ENCODE results near the gene SORCS3. TPM values are rescaled to one million over a fixed set of nuclear protein-coding genes. Genes with fewer than 3 reads are reported as not detected.

Gene SORCS3
- total RNA-seq, 1 experiment from 2014 or later = not detected

DNA sequence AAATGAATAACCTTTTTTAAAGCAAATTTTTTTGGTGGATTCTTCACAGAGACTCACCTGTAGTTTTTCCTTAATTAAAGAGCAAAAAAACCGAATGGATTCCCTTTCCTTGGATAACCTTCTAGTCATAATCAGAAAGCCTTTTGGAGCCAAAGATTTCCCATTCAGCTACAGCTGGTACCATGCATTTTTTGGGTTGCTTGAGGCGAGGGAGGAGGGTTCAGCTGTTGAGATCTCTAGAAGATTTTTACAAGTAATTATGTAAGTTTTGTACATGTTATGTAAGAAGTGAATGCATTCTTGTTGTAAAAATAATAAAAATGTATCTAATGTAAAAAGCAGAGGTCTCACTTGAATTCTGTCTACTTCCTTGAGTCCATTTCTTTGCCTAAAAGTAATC lies 463.2 kb downstream of the SORCS3 start:
- CTCF ChIA-PET = interaction anchor here (0.7 kb wide), 1 partner anchor 170 kb away, joined by 3 read pairs; no protein-coding TSS in a partner anchor
- no peaks in the 10 kb centered on the region for H3K4me1 Mint-ChIP-seq (ENCODE audit: insufficient read depth, unreplicated experiment)

DNA sequence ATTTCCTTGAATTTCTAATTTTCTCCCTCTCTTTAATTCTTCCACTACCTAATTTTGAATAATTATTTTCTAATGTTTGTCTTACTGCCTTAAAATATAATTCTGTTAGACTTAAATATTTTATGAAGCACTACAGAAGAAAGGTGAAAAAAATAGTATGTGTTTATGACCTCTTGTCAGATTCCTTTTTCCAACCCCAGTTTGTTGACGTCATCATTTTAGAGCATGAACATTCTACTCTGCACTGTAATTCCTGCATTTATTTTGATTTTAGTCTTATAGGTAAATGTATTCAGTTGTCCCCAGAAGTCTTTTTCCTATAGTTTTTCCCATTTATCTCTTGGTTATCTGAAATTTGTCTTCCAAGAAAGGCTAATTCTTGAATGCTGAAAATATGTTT lies 468.1 kb downstream of the SORCS3 start:
- ChIA-PET POLR2A (no interaction called here), CTCF (no interaction called here)
- no peaks in the 10 kb centered on the region for H3K9me3 Mint-ChIP-seq (ENCODE audit: unreplicated experiment)
- DNase-seq (ENCODE audit: unreplicated experiment) = no peak
- BruUV-seq (replicated peaks) = no TSS peak
- no peak overlapping the region for H3K27ac Mint-ChIP-seq (ENCODE audit: low read depth, unreplicated experiment)
- intact Hi-C loops (cut with micrococcal nuclease) = no loop called here
- no peaks in the 10 kb centered on the region for H3K4me1 Mint-ChIP-seq (ENCODE audit: insufficient read depth, unreplicated experiment)
- TF ChIP-seq, protein P1, sequence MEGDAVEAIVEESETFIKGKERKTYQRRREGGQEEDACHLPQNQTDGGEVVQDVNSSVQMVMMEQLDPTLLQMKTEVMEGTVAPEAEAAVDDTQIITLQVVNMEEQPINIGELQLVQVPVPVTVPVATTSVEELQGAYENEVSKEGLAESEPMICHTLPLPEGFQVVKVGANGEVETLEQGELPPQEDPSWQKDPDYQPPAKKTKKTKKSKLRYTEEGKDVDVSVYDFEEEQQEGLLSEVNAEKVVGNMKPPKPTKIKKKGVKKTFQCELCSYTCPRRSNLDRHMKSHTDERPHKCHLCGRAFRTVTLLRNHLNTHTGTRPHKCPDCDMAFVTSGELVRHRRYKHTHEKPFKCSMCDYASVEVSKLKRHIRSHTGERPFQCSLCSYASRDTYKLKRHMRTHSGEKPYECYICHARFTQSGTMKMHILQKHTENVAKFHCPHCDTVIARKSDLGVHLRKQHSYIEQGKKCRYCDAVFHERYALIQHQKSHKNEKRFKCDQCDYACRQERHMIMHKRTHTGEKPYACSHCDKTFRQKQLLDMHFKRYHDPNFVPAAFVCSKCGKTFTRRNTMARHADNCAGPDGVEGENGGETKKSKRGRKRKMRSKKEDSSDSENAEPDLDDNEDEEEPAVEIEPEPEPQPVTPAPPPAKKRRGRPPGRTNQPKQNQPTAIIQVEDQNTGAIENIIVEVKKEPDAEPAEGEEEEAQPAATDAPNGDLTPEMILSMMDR (IDR thresholded peaks at IDR 0.05; ENCODE audit: unreplicated experiment) = no peak
- no peaks in the 10 kb centered on the region for H3K36me3 Mint-ChIP-seq (ENCODE audit: insufficient read depth, unreplicated experiment)
- no peak overlapping the region for H3K4me3 Mint-ChIP-seq (ENCODE audit: unreplicated experiment)
- H3K27me3 Mint-ChIP-seq (ENCODE audit: insufficient read depth, unreplicated experiment) = no peaks in the 10 kb centered on the region

More for the DNA sequence above, 463.2 kb downstream of the SORCS3 start:
- intact Hi-C loops (cut with micrococcal nuclease) = no loop called here
- no peaks in the 10 kb centered on the region for H3K27me3 Mint-ChIP-seq (ENCODE audit: insufficient read depth, unreplicated experiment)
- TF ChIP-seq, protein P1 (IDR thresholded peaks at IDR 0.05; ENCODE audit: unreplicated experiment) = no peak
- POLR2A ChIA-PET = no interaction called here
- H3K27ac Mint-ChIP-seq (ENCODE audit: low read depth, unreplicated experiment) = no peak overlapping the region
- no peak overlapping the region for H3K4me3 Mint-ChIP-seq (ENCODE audit: unreplicated experiment)
- DNase-seq (ENCODE audit: unreplicated experiment) = no peak
- no peaks in the 10 kb centered on the region for H3K36me3 Mint-ChIP-seq (ENCODE audit: insufficient read depth, unreplicated experiment)
- H3K9me3 Mint-ChIP-seq (ENCODE audit: unreplicated experiment) = no peaks in the 10 kb centered on the region
- no TSS peak for BruUV-seq (replicated peaks)

DNA sequence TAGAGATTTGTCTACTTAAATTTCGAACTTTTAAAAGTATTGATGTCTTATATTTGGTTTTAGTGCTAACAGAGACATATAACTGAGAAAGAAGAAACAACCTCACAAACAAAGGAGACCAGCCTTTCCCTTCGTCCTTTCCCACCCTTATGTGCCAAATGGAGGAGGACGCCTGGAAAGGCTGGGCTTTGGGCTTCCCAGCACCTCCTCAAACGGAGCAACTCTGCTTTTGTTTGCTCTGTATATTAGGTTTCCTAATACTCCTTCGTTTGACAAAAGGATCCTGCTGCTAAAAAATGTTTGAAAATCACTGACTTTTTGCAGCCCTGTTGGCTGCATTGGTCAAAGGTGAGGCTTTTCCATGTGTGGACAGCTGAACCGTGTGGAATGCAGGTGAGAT lies 471.8 kb downstream of the SORCS3 start:
- no peak overlapping the region for H3K4me3 Mint-ChIP-seq (ENCODE audit: unreplicated experiment)
- BruUV-seq (replicated peaks) = no TSS peak
- DNase-seq (ENCODE audit: unreplicated experiment) = no peak
- intact Hi-C loops (cut with micrococcal nuclease) = no loop called here
- CTCF ChIA-PET = interaction anchor here (0.6 kb wide), 1 partner anchor 573 kb away, joined by 3 read pairs; no protein-coding TSS in a partner anchor
- peaks cover 9% of the 10 kb centered on the region for H3K9me3 Mint-ChIP-seq (ENCODE audit: unreplicated experiment)
- no peaks in the 10 kb centered on the region for H3K36me3 Mint-ChIP-seq (ENCODE audit: insufficient read depth, unreplicated experiment)
- H3K4me1 Mint-ChIP-seq (ENCODE audit: insufficient read depth, unreplicated experiment) = no peaks in the 10 kb centered on the region
- no peaks in the 10 kb centered on the region for H3K27me3 Mint-ChIP-seq (ENCODE audit: insufficient read depth, unreplicated experiment)
- POLR2A ChIA-PET = no interaction called here
- TF ChIP-seq, protein P1 (IDR thresholded peaks at IDR 0.05; ENCODE audit: unreplicated experiment) = no peak
- no peak overlapping the region for H3K27ac Mint-ChIP-seq (ENCODE audit: low read depth, unreplicated experiment)

DNA sequence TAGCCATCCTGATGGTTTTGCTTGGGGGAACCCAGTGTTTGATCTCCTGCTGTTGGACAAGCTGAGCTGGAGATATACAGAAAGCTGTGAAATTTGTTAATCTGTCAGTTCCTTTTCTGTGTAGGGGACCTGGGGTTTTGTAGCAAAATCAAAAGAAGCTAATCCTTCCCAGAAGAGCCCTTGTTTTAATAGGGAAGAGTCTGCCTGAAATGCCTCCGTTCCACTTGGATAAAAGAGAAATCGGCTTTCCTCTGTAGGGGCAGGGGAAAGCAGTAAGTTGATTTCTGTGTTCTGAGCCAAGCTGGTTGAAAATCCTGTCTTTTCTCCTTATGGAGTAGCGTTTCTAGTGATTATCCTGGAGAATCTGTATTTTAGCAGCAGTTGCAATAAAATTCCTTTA lies 472.6 kb downstream of the SORCS3 start:
- no peaks in the 10 kb centered on the region for H3K27me3 Mint-ChIP-seq (ENCODE audit: insufficient read depth, unreplicated experiment)
- ChIA-PET POLR2A (no interaction called here), CTCF (no interaction called here)
- H3K27ac Mint-ChIP-seq (ENCODE audit: low read depth, unreplicated experiment) = no peak overlapping the region
- no peak overlapping the region for H3K4me3 Mint-ChIP-seq (ENCODE audit: unreplicated experiment)
- H3K36me3 Mint-ChIP-seq (ENCODE audit: insufficient read depth, unreplicated experiment) = no peaks in the 10 kb centered on the region
- TF ChIP-seq, protein P1 (IDR thresholded peaks at IDR 0.05; ENCODE audit: unreplicated experiment) = no peak
- BruUV-seq (replicated peaks) = no TSS peak
- no peak for DNase-seq (ENCODE audit: unreplicated experiment)
- H3K4me1 Mint-ChIP-seq (ENCODE audit: insufficient read depth, unreplicated experiment) = no peaks in the 10 kb centered on the region
- H3K9me3 Mint-ChIP-seq (ENCODE audit: unreplicated experiment) = peaks cover 17% of the 10 kb centered on the region
- intact Hi-C loops (cut with micrococcal nuclease) = no loop called here
